K562 (cell line): ENCODE measurements around the gene MAP1A. TPM values are rescaled to one million over a fixed set of nuclear protein-coding genes. Genes with fewer than 3 reads are reported as not detected.

ENCODE experiments used
- BHLHE40 ChIP-seq: IDR thresholded peaks from 2 replicates; pipeline ENCODE4 v1.6.1; 2011; ENCODE audit warnings: low read length, improper control_type of control experiment
- JUNB ChIP-seq: fragments of 450-650 bp; formaldehyde crosslinking; conservative IDR thresholded peaks from 2 replicates; pipeline ENCODE4 v1.4.0; 2020; ENCODE audit warnings: mild to moderate bottlenecking
- PPARD ChIP-seq: fragments of 250-450 bp; sonication (Bioruptor Pico); IDR thresholded peaks from 2 replicates; pipeline ENCODE4 v1.8.0; 2022; ENCODE audit warnings: inconsistent platforms, mild to moderate bottlenecking, moderate library complexity
- SRF ChIP-seq, 2 experiments: fragments of 250-450, 450-650 bp in 1 of 2; sonication (Bioruptor Pico) in 1 of 2; sonication (generic) in 1 of 2; formaldehyde crosslinking; IDR thresholded peaks; 2 replicates each; pipeline versions ENCODE4 v1.5.0 to v1.5.1; 2020 to 2022; ENCODE audit warnings: mild to moderate bottlenecking in 1 of 2, missing genetic modification reagents in 1 of 2
- ZFP30 ChIP-seq: fragments of 250-450 bp; sonication (Bioruptor Pico); IDR thresholded peaks from 2 replicates; pipeline ENCODE4 v1.8.0; 2022; ENCODE audit warnings: moderate library complexity, mild to moderate bottlenecking, inconsistent platforms, borderline replicate concordance
- ZNF589 ChIP-seq: fragments of 200-800 bp; sonication (Bioruptor generic); IDR thresholded peaks from 2 replicates; pipeline ENCODE4 v1.6.1; 2016; ENCODE audit warnings: low read depth, missing genetic modification characterization, missing compliant biosample characterization
- polyA plus RNA-seq, 8 experiments: library from polyadenylated mRNA; depleted of rRNA in 4 of 8; stranded (reverse) in 5 of 8; unstranded in 3 of 8; fragments of >200 nt; fragmentation: Nextera tagmentation in 2 of 8; fragmentation: Illumina TruSeq in 1 of 8; extraction: Ambion mirVana in 2 of 8; extraction: Trizol in 1 of 8; gene quantifications; 2 replicates each; pipeline versions ENCODE4 v1.2.1 to v1.2.3, GENCODE V29; 2011 to 2014; ENCODE audit warnings: inconsistent platforms in 1 of 8, missing spikeins in 1 of 8
- total RNA-seq, 7 experiments: library from RNA; depleted of rRNA in 6 of 7; stranded (reverse); fragments of >200 nt in 6 of 7; fragmentation: Illumina TruSeq in 2 of 7; extraction: Trizol in 2 of 7; gene quantifications; 2 replicates each; pipeline versions ENCODE4 v1.2.1 to v1.2.3, GENCODE V29; 2011 to 2021; ENCODE audit warnings: low replicate concordance in 1 of 7
- TF ChIP-seq, protein P1 (sequence below): sonication (generic); formaldehyde crosslinking; IDR thresholded peaks from 2 replicates; pipeline ENCODE4 v1.8.0; 2023; ENCODE audit warnings: missing genetic modification reagents, mild to moderate bottlenecking, borderline replicate concordance
- TF ChIP-seq, protein P2 (sequence below): fragments of 250-450 bp; sonication (Bioruptor Pico); IDR thresholded peaks from 2 replicates; pipeline ENCODE4 v1.9.0; 2021; ENCODE audit warnings: mild to moderate bottlenecking, inconsistent platforms
- TF ChIP-seq, protein P3 (sequence below): fragments of 450-650 bp; IDR thresholded peaks from 2 replicates; pipeline ENCODE4 v1.6.1; 2018; ENCODE audit not compliant: partially characterized antibody
- TF ChIP-seq, protein P4 (sequence below): fragments of 250-450 bp; sonication (Bioruptor Pico); IDR thresholded peaks from 2 replicates; pipeline ENCODE4 v1.5.0; 2021
- TF ChIP-seq, protein P5 (sequence below): fragments of 450-650 bp; IDR thresholded peaks from 2 replicates; pipeline ENCODE4 v1.6.1; 2017; ENCODE audit warnings: antibody characterized with exemption

The MAP1A gene
- total and polyA plus RNA-seq, 9 of the 15 experiments (the other 6 are each of a cell fraction or from before 2014, with no cell fraction given), result 2.0 to 20.3 (median 7.3) TPM

DNA sequence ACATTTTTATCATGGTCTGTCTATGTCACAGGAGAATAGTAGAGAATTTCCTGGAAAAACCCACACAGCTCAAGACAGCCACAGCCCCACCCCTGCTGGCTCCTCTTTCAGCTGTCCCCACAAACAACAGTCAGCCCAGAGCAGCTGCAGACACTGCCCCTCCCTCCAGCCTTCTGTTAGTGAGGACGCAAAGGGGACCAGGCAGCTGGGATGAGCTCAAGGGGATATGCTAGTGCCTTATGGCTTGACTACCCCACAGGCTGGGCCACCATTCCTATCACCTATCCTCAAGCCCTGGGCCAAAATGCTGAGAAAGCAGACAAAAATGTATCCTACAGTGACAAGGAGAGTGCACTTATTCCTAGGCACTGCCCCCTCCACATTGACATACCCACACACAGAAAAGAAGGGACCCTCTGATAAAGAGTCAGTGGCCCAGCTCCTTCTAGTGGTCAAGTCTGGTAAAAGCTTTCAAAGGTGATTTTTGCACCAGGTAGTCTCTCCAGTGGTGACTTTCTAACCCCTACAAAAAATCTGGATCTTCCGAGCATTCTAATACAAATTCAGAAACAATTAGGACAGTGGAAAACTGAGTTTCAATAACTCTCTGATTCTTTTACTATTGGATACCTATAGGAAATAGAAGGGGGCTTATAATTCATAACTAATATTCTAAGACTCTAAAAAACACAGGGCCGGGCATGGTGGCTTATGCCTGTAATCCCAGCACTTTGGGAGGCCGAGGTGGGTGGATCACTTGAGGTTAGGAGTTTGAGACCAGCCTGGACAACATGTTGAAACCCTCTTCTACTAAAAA is 3.0 kb upstream of the MAP1A start (continued):
- TF ChIP-seq, protein P1, sequence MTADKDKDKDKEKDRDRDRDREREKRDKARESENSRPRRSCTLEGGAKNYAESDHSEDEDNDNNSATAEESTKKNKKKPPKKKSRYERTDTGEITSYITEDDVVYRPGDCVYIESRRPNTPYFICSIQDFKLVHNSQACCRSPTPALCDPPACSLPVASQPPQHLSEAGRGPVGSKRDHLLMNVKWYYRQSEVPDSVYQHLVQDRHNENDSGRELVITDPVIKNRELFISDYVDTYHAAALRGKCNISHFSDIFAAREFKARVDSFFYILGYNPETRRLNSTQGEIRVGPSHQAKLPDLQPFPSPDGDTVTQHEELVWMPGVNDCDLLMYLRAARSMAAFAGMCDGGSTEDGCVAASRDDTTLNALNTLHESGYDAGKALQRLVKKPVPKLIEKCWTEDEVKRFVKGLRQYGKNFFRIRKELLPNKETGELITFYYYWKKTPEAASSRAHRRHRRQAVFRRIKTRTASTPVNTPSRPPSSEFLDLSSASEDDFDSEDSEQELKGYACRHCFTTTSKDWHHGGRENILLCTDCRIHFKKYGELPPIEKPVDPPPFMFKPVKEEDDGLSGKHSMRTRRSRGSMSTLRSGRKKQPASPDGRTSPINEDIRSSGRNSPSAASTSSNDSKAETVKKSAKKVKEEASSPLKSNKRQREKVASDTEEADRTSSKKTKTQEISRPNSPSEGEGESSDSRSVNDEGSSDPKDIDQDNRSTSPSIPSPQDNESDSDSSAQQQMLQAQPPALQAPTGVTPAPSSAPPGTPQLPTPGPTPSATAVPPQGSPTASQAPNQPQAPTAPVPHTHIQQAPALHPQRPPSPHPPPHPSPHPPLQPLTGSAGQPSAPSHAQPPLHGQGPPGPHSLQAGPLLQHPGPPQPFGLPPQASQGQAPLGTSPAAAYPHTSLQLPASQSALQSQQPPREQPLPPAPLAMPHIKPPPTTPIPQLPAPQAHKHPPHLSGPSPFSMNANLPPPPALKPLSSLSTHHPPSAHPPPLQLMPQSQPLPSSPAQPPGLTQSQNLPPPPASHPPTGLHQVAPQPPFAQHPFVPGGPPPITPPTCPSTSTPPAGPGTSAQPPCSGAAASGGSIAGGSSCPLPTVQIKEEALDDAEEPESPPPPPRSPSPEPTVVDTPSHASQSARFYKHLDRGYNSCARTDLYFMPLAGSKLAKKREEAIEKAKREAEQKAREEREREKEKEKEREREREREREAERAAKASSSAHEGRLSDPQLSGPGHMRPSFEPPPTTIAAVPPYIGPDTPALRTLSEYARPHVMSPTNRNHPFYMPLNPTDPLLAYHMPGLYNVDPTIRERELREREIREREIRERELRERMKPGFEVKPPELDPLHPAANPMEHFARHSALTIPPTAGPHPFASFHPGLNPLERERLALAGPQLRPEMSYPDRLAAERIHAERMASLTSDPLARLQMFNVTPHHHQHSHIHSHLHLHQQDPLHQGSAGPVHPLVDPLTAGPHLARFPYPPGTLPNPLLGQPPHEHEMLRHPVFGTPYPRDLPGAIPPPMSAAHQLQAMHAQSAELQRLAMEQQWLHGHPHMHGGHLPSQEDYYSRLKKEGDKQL (CRISPR knock-in tag), result no peak
- TF ChIP-seq, protein P2, sequence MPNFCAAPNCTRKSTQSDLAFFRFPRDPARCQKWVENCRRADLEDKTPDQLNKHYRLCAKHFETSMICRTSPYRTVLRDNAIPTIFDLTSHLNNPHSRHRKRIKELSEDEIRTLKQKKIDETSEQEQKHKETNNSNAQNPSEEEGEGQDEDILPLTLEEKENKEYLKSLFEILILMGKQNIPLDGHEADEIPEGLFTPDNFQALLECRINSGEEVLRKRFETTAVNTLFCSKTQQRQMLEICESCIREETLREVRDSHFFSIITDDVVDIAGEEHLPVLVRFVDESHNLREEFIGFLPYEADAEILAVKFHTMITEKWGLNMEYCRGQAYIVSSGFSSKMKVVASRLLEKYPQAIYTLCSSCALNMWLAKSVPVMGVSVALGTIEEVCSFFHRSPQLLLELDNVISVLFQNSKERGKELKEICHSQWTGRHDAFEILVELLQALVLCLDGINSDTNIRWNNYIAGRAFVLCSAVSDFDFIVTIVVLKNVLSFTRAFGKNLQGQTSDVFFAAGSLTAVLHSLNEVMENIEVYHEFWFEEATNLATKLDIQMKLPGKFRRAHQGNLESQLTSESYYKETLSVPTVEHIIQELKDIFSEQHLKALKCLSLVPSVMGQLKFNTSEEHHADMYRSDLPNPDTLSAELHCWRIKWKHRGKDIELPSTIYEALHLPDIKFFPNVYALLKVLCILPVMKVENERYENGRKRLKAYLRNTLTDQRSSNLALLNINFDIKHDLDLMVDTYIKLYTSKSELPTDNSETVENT (CRISPR knock-in tag), result no peak
- no peak for TF ChIP-seq JUNB
- no peak for TF ChIP-seq PPARD
- TF ChIP-seq, protein P3, sequence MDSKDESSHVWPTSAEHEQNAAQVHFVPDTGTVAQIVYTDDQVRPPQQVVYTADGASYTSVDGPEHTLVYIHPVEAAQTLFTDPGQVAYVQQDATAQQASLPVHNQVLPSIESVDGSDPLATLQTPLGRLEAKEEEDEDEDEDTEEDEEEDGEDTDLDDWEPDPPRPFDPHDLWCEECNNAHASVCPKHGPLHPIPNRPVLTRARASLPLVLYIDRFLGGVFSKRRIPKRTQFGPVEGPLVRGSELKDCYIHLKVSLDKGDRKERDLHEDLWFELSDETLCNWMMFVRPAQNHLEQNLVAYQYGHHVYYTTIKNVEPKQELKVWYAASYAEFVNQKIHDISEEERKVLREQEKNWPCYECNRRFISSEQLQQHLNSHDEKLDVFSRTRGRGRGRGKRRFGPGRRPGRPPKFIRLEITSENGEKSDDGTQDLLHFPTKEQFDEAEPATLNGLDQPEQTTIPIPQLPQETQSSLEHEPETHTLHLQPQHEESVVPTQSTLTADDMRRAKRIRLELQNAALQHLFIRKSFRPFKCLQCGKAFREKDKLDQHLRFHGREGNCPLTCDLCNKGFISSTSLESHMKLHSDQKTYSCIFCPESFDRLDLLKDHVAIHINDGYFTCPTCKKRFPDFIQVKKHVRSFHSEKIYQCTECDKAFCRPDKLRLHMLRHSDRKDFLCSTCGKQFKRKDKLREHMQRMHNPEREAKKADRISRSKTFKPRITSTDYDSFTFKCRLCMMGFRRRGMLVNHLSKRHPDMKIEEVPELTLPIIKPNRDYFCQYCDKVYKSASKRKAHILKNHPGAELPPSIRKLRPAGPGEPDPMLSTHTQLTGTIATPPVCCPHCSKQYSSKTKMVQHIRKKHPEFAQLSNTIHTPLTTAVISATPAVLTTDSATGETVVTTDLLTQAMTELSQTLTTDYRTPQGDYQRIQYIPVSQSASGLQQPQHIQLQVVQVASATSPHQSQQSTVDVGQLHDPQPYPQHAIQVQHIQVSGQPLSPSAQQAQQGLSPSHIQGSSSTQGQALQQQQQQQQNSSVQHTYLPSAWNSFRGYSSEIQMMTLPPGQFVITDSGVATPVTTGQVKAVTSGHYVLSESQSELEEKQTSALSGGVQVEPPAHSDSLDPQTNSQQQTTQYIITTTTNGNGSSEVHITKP, result peak; percentile 68
- TF ChIP-seq, protein P4, sequence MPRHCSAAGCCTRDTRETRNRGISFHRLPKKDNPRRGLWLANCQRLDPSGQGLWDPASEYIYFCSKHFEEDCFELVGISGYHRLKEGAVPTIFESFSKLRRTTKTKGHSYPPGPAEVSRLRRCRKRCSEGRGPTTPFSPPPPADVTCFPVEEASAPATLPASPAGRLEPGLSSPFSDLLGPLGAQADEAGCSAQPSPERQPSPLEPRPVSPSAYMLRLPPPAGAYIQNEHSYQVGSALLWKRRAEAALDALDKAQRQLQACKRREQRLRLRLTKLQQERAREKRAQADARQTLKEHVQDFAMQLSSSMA (CRISPR knock-in tag), result no peak
- no peak for TF ChIP-seq SRF (CRISPR knock-in tag; IDR thresholded peaks at IDR 0.05)
- no peak for TF ChIP-seq ZNF589 (CRISPR knock-in tag)
- peak; percentile 4; the same call in 1 of the 2 replicates for TF ChIP-seq BHLHE40
- TF ChIP-seq, protein P5, sequence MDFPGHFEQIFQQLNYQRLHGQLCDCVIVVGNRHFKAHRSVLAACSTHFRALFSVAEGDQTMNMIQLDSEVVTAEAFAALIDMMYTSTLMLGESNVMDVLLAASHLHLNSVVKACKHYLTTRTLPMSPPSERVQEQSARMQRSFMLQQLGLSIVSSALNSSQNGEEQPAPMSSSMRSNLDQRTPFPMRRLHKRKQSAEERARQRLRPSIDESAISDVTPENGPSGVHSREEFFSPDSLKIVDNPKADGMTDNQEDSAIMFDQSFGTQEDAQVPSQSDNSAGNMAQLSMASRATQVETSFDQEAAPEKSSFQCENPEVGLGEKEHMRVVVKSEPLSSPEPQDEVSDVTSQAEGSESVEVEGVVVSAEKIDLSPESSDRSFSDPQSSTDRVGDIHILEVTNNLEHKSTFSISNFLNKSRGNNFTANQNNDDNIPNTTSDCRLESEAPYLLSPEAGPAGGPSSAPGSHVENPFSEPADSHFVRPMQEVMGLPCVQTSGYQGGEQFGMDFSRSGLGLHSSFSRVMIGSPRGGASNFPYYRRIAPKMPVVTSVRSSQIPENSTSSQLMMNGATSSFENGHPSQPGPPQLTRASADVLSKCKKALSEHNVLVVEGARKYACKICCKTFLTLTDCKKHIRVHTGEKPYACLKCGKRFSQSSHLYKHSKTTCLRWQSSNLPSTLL, result peak; percentile 97
- no peak for TF ChIP-seq ZFP30 (CRISPR knock-in tag)
